ENCODE results near the gene STKLD1.

Gene STKLD1

GRCh38 chr9:133443982-133444381, 67.8 kb downstream of the STKLD1 start:
- POLR2A ChIA-PET, result interaction anchor here (0.6 to 0.8 kb wide), 3 partner anchors 16 to 96 kb away, joined by 3 to 10 read pairs (median 3); partner anchors contain the start of genes CACFD1, MED22 and RPL7A
- H3K27ac ChIP-seq (ENCODE audit: extremely low read depth, low read depth, low read length), result no peak overlapping the region

DNA sequence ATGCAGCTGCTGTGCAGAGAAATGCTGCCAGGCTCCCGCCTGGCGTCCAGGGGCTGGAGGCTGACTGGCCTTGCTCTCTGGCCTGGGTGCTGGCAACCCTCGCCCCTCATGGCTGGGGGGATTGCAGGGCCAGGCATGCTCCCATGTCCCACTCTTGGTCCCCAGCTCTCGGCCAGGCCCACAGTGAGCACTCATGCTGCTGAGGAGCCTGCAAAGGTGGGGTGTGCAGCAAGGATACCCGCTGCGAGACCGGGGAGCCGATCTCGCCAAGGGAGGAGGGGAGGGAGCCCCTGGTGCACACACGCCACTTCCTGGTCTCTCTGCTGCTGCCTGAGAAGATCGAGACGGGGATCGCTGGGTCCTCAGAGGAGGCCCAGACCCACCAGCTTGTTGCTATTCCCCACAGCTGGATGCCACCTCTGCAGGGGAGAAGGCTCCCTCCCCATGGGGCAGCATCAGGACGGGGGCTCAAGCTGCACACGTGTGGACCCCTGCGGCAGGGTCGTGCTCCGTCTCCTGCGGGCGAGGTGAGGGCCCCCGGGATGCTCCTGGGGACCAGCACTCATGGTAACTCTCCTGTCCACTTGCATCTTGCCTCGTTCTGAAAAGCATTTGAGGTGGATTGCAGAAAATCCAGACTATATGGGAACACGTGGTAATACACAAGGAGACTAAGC, 69.3 kb downstream of the STKLD1 start:
- Histone ChIP-seq H3K9me3 (ENCODE audit: control insufficient read depth, insufficient read depth, low read depth, low read length) (no peaks in the 10 kb centered on the region), H3K27ac (ENCODE audit: extremely low read depth, low read depth, low read length) (no peak overlapping the region), H3K36me3 (ENCODE audit: control insufficient read depth in 2 of 2, insufficient read depth in 1 of 2, low read length in 2 of 2) (no peaks in the 10 kb centered on the region), H3K4me1 (ENCODE audit: control insufficient read depth, insufficient read depth, low read length) (no peaks in the 10 kb centered on the region), H3K4me3 (ENCODE audit: low read depth, low read length) (no peak overlapping the region)
- TF ChIP-seq ZNF184 (tag by site-specific recombination; IDR thresholded peaks at IDR 0.05), result no peak
- peak; percentile 76 for TF ChIP-seq ZIC2 (tag by site-specific recombination; IDR thresholded peaks at IDR 0.05)
- CTCF ChIA-PET, result interaction anchor here (0.6 to 1.3 kb wide), 2 partner anchors 41 to 56 kb away, joined by 3 to 6 read pairs; no protein-coding TSS in a partner anchor
- POLR2A ChIA-PET, result interaction anchor here (1.0 kb wide), 1 partner anchor 115 kb away, joined by 3 read pairs; no protein-coding TSS in a partner anchor

More at GRCh38 chr9:133443982-133444381, 67.8 kb downstream of the STKLD1 start:
- H3K9me3 ChIP-seq (ENCODE audit: control insufficient read depth, insufficient read depth, low read depth, low read length), result no peaks in the 10 kb centered on the region
- no peaks in the 10 kb centered on the region for H3K4me1 ChIP-seq (ENCODE audit: control insufficient read depth, insufficient read depth, low read length)
- TF ChIP-seq EGR2 (tag by site-specific recombination; IDR thresholded peaks at IDR 0.05; ENCODE audit: low read depth), result 0 out of 2 replicates have a peak, but pooled peaks have one; percentile 7
- TF ChIP-seq ZNF292 (tag by site-specific recombination; IDR thresholded peaks at IDR 0.05; ENCODE audit: borderline replicate concordance, low read depth), result no peak
- no peak for TF ChIP-seq ZBTB49 (tag by site-specific recombination; IDR thresholded peaks at IDR 0.05; ENCODE audit: low read depth)
- TF ChIP-seq ZIC2 (tag by site-specific recombination; IDR thresholded peaks at IDR 0.05), result peak; percentile 43
- no peak overlapping the region for H3K4me3 ChIP-seq (ENCODE audit: low read depth, low read length)
- H3K36me3 ChIP-seq (ENCODE audit: control insufficient read depth in 2 of 2, insufficient read depth in 1 of 2, low read length in 2 of 2), result no peaks in the 10 kb centered on the region
- CTCF ChIA-PET, result interaction anchor here (0.6 kb wide), 1 partner anchor 8 kb away, joined by 3 read pairs; no protein-coding TSS in a partner anchor

GRCh38 chr9:133448487-133448972, 72.4 kb downstream of the STKLD1 start:
- H3K27ac ChIP-seq (ENCODE audit: extremely low read depth, low read depth, low read length), result no peak overlapping the region
- no peaks in the 10 kb centered on the region for H3K36me3 ChIP-seq (ENCODE audit: control insufficient read depth in 2 of 2, insufficient read depth in 1 of 2, low read length in 2 of 2)
- H3K4me3 ChIP-seq (ENCODE audit: low read depth, low read length), result no peak overlapping the region
- POLR2A ChIA-PET, result interaction anchor here (0.7 kb wide), 1 partner anchor 11 kb away, joined by 3 read pairs; the partner anchor contains the start of gene CACFD1
- CTCF ChIA-PET, result interaction anchor here (0.5 kb wide), 1 partner anchor 11 kb away, joined by 3 read pairs; no protein-coding TSS in a partner anchor
- no peaks in the 10 kb centered on the region for H3K4me1 ChIP-seq (ENCODE audit: control insufficient read depth, insufficient read depth, low read length)
- no peaks in the 10 kb centered on the region for H3K9me3 ChIP-seq (ENCODE audit: control insufficient read depth, insufficient read depth, low read depth, low read length)
- no peak for TF ChIP-seq ZNF510 (tag by site-specific recombination; IDR thresholded peaks at IDR 0.05; ENCODE audit: insufficient replicate concordance)
- TF ChIP-seq ZNF10 (tag by site-specific recombination; IDR thresholded peaks at IDR 0.05), result no peak
- peak; percentile 35 for TF ChIP-seq ZIC2 (tag by site-specific recombination; IDR thresholded peaks at IDR 0.05)
- TF ChIP-seq, protein P1, sequence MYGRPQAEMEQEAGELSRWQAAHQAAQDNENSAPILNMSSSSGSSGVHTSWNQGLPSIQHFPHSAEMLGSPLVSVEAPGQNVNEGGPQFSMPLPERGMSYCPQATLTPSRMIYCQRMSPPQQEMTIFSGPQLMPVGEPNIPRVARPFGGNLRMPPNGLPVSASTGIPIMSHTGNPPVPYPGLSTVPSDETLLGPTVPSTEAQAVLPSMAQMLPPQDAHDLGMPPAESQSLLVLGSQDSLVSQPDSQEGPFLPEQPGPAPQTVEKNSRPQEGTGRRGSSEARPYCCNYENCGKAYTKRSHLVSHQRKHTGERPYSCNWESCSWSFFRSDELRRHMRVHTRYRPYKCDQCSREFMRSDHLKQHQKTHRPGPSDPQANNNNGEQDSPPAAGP (tag by site-specific recombination; IDR thresholded peaks at IDR 0.05), result no peak
- no peak for TF ChIP-seq ZNF174 (tag by site-specific recombination; IDR thresholded peaks at IDR 0.05)
- TF ChIP-seq ZNF707 (tag by site-specific recombination; IDR thresholded peaks at IDR 0.05), result no peak
- TF ChIP-seq ZNF639 (tag by site-specific recombination; IDR thresholded peaks at IDR 0.05), result no peak
- TF ChIP-seq ZNF223 (tag by site-specific recombination; IDR thresholded peaks at IDR 0.05), result no peak
